Islet precursor cell (in vitro differentiated cells): Measurements from ENCODE around the gene LOXL1.

Source experiments
- DNase-seq: peaks from one replicate; pipeline ENCODE4 v3.0.0-alpha.2; 2018

The LOXL1 gene

GRCh38 chr15:73940061-73940981, 14.1 kb downstream of the LOXL1 start:
- DNase-seq, result no peak

GRCh38 chr15:73941044-73941443, 14.8 kb downstream of the LOXL1 start:
- DNase-seq, result peak; percentile 97

GRCh38 chr15:73941449-73941848, 15.2 kb downstream of the LOXL1 start:
- no peak for DNase-seq

GRCh38 chr15:73941871-73942635, 15.8 kb downstream of the LOXL1 start:
- DNase-seq, result peak; percentile 88

GRCh38 chr15:73942751-73943270, 16.5 kb downstream of the LOXL1 start:
- no peak for DNase-seq

- DNase-seq, result peak; percentile 97
Observed at GRCh38 chr15:73944161-73945129, 18.2 kb downstream of the LOXL1 start.

GRCh38 chr15:73945130-73945508, 18.9 kb downstream of the LOXL1 start:
- DNase-seq, result no peak

GRCh38 chr15:73946046-73946721, 19.9 kb downstream of the LOXL1 start:
- peak; percentile 51 for DNase-seq

- peak; percentile 53 for DNase-seq
Observed at GRCh38 chr15:73946795-73947370, 20.6 kb downstream of the LOXL1 start.

GRCh38 chr15:73947651-73948050, 21.4 kb downstream of the LOXL1 start:
- peak; percentile 49 for DNase-seq

- peak; percentile 31 for DNase-seq
Observed at GRCh38 chr15:73948396-73948795, 22.1 kb downstream of the LOXL1 start.

- no peak for DNase-seq
Observed at GRCh38 chr15:73948982-73949381, 22.7 kb downstream of the LOXL1 start.

GRCh38 chr15:73949496-73949895, 23.2 kb downstream of the LOXL1 start:
- no peak for DNase-seq

- DNase-seq, result peak; percentile 57
Observed at GRCh38 chr15:73950479-73950830, 24.2 kb downstream of the LOXL1 start.

- DNase-seq, result peak; percentile 98
Observed at GRCh38 chr15:73950831-73951561, 24.7 kb downstream of the LOXL1 start.

- DNase-seq, result no peak
Observed at GRCh38 chr15:73951601-73952000, 25.3 kb downstream of the LOXL1 start.

GRCh38 chr15:73952171-73952912, 26.1 kb downstream of the LOXL1 start:
- no peak for DNase-seq

GRCh38 chr15:73952913-73953750, 26.9 kb downstream of the LOXL1 start:
- DNase-seq, result no peak
